ENCODE results near the gene IL5. TPM values are rescaled to one million over a fixed set of nuclear protein-coding genes. Genes with fewer than 3 reads are reported as not detected.
"Not testable (repeated sequence)": the region's sequence is repeated elsewhere in the genome, so short reads cannot be mapped to it uniquely, and the experiment has no call there.

The IL5 gene
- polyA plus RNA-seq, 1 donor from 2014 or later = not detected

- no peak overlapping the region for H3K4me2 ChIP-seq (ENCODE audit: low read length)
- no peaks in the 10 kb centered on the region for H3K79me2 ChIP-seq (replicated peaks; ENCODE audit: insufficient read depth, low read length)
- H3K27ac ChIP-seq (ENCODE audit: low read length) = no peak overlapping the region
- no peak overlapping the region for H3K9ac ChIP-seq (ENCODE audit: low read length)
- no peaks in the 10 kb centered on the region for H3K27me3 ChIP-seq (ENCODE audit: insufficient read depth, low read depth, low read length)
- no peaks in the 10 kb centered on the region for H4K20me1 ChIP-seq (ENCODE audit: insufficient read depth)
- no peaks in the 10 kb centered on the region for H3K36me3 ChIP-seq (ENCODE audit: insufficient read depth, low read length)
- no peaks in the 10 kb centered on the region for H3K9me3 ChIP-seq (ENCODE audit: low read length)
- H3F3A ChIP-seq (ENCODE audit: insufficient read depth, low read length, poor library complexity, severe bottlenecking) = no peaks in the 10 kb centered on the region
- H2AFZ ChIP-seq (ENCODE audit: low read depth, low read length) = no peak overlapping the region
- TF ChIP-seq CTCF (IDR thresholded peaks at IDR 0.05; ENCODE audit: poor library complexity, severe bottlenecking) = no peak
- no peak for TF ChIP-seq EP300 (conservative IDR thresholded peaks at IDR 0.05; ENCODE audit: poor library complexity, severe bottlenecking)
- no peak for TF ChIP-seq POLR2AphosphoS5 (IDR thresholded peaks at IDR 0.05)
- no peak for TF ChIP-seq EZH2 (IDR thresholded peaks at IDR 0.05; ENCODE audit: borderline replicate concordance, insufficient read depth, low read length, poor library complexity, severe bottlenecking)
- TF ChIP-seq SMC3 (conservative IDR thresholded peaks at IDR 0.05; ENCODE audit: poor library complexity) = no peak
- no peak for TF ChIP-seq REST (IDR thresholded peaks at IDR 0.05; ENCODE audit: borderline replicate concordance)
- no peak for TF ChIP-seq RAD21 (conservative IDR thresholded peaks at IDR 0.05)
- TF ChIP-seq MXI1 (conservative IDR thresholded peaks at IDR 0.05; ENCODE audit: poor library complexity, severe bottlenecking) = no peak
- TF ChIP-seq TAF1 (IDR thresholded peaks at IDR 0.05; ENCODE audit: low read depth) = no peak
- no peaks in the 10 kb centered on the region for H3K9me2 ChIP-seq (ENCODE audit: insufficient read depth, low read length)
- H3K4me3 ChIP-seq (ENCODE audit: low read length) = no peak overlapping the region
Measured at GRCh38 chr5:132589467-132589866, 46.1 kb upstream of the IL5 start.

- H3K4me3 ChIP-seq (ENCODE audit: low read length) = no peak overlapping the region
- no peak overlapping the region for H2AFZ ChIP-seq (ENCODE audit: low read depth, low read length)
- H3K27me3 ChIP-seq (ENCODE audit: insufficient read depth, low read depth, low read length) = no peaks in the 10 kb centered on the region
- no peaks in the 10 kb centered on the region for H3K79me2 ChIP-seq (replicated peaks; ENCODE audit: insufficient read depth, low read length)
- no peaks in the 10 kb centered on the region for H3K9me3 ChIP-seq (ENCODE audit: low read length)
- H3F3A ChIP-seq (ENCODE audit: insufficient read depth, low read length, poor library complexity, severe bottlenecking) = no peaks in the 10 kb centered on the region
- no peaks in the 10 kb centered on the region for H4K20me1 ChIP-seq (ENCODE audit: insufficient read depth)
- no peak overlapping the region for H3K9ac ChIP-seq (ENCODE audit: low read length)
- no peaks in the 10 kb centered on the region for H3K9me2 ChIP-seq (ENCODE audit: insufficient read depth, low read length)
- H3K27ac ChIP-seq (ENCODE audit: low read length) = no peak overlapping the region
- no peaks in the 10 kb centered on the region for H3K36me3 ChIP-seq (ENCODE audit: insufficient read depth, low read length)
- TF ChIP-seq EZH2 (IDR thresholded peaks at IDR 0.05; ENCODE audit: borderline replicate concordance, insufficient read depth, low read length, poor library complexity, severe bottlenecking) (no peak), POLR2AphosphoS5 (IDR thresholded peaks at IDR 0.05) (no peak), SMC3 (conservative IDR thresholded peaks at IDR 0.05; ENCODE audit: poor library complexity) (no peak), EP300 (conservative IDR thresholded peaks at IDR 0.05; ENCODE audit: poor library complexity, severe bottlenecking) (no peak), RAD21 (conservative IDR thresholded peaks at IDR 0.05) (no peak), TAF1 (IDR thresholded peaks at IDR 0.05; ENCODE audit: low read depth) (no peak), CTCF (IDR thresholded peaks at IDR 0.05; ENCODE audit: poor library complexity, severe bottlenecking) (no peak), REST (IDR thresholded peaks at IDR 0.05; ENCODE audit: borderline replicate concordance) (no peak)
- no peak overlapping the region for H3K4me2 ChIP-seq (ENCODE audit: low read length)
Measured at GRCh38 chr5:132586063-132586462, 42.7 kb upstream of the IL5 start.

- not testable (repeated sequence) for H3K36me3 ChIP-seq (ENCODE audit: insufficient read depth, low read length); H3K9me3 ChIP-seq (ENCODE audit: low read length); H3F3A ChIP-seq (ENCODE audit: insufficient read depth, low read length, poor library complexity, severe bottlenecking); H3K27me3 ChIP-seq (ENCODE audit: insufficient read depth, low read depth, low read length); H3K79me2 ChIP-seq (replicated peaks; ENCODE audit: insufficient read depth, low read length); H3K4me3 ChIP-seq (ENCODE audit: low read length); H4K20me1 ChIP-seq (ENCODE audit: insufficient read depth); H3K9ac ChIP-seq (ENCODE audit: low read length); H3K27ac ChIP-seq (ENCODE audit: low read length); H3K9me2 ChIP-seq (ENCODE audit: insufficient read depth, low read length); H3K4me2 ChIP-seq (ENCODE audit: low read length); H2AFZ ChIP-seq (ENCODE audit: low read depth, low read length)
Measured at GRCh38 chr5:132584560-132584959, 41.2 kb upstream of the IL5 start.
